Liver (tissue), 9 donors: ENCODE results near the gene IFNA5. TPM values are rescaled to one million over a fixed set of nuclear protein-coding genes. Genes with fewer than 3 reads are reported as not detected.

Experiments
- DNase-seq: peaks from one replicate; pipeline ENCODE4 v3.0.0-alpha.2; 2017; ENCODE audit warnings: low spot score
- H3K27ac ChIP-seq, 2 donors: one replicate each; pipeline ENCODE4 v1.7.0; 2013; ENCODE audit warnings: inconsistent platforms in 2 of 2, low read length in 2 of 2, control low read depth in 1 of 2, low read depth in 1 of 2, mild to moderate bottlenecking in 1 of 2
- H3K27me3 ChIP-seq, 4 donors: one replicate each; pipeline versions ENCODE4 v1.6.1 to v1.7.0; 2013; ENCODE audit warnings: low read length in 3 of 4, inconsistent platforms in 1 of 4, mild to moderate bottlenecking in 1 of 4, moderate library complexity in 1 of 4; ENCODE audit not compliant: control insufficient read depth in 4 of 4, insufficient read depth in 4 of 4
- H3K36me3 ChIP-seq, 4 donors: one replicate each; pipeline versions ENCODE4 v1.6.1 to v1.7.0; 2013; ENCODE audit warnings: low read length in 3 of 4, mild to moderate bottlenecking in 3 of 4, low read depth in 1 of 4, moderate library complexity in 1 of 4; ENCODE audit not compliant: control insufficient read depth in 4 of 4, insufficient read depth in 3 of 4
- H3K4me1 ChIP-seq, 4 donors: one replicate each; pipeline versions ENCODE4 v1.6.1 to v1.7.0; 2013; ENCODE audit warnings: low read length in 3 of 4, mild to moderate bottlenecking in 3 of 4, moderate library complexity in 1 of 4; ENCODE audit not compliant: control insufficient read depth in 4 of 4, insufficient read depth in 4 of 4
- H3K4me3 ChIP-seq, 3 donors: one replicate each; pipeline versions ENCODE4 v1.6.1 to v1.7.0; 2013; ENCODE audit warnings: low read length in 3 of 3, control low read depth in 1 of 3, low read depth in 1 of 3, mild to moderate bottlenecking in 1 of 3
- H3K9ac ChIP-seq, 2 donors: one replicate each; pipeline ENCODE4 v1.7.0; 2013; ENCODE audit warnings: low read length in 2 of 2, mild to moderate bottlenecking in 2 of 2, moderate library complexity in 2 of 2, control low read depth in 1 of 2, low read depth in 1 of 2
- H3K9me3 ChIP-seq, 4 donors: one replicate each; pipeline versions ENCODE4 v1.6.1 to v1.7.0; 2013; ENCODE audit warnings: low read length in 3 of 4; ENCODE audit not compliant: control insufficient read depth in 4 of 4
- EGR1 ChIP-seq, 2 donors: IDR thresholded peaks; 2 replicates each; pipeline ENCODE4 v1.6.1; 2016 to 2018; ENCODE audit warnings: antibody characterized with exemption in 2 of 2, low read depth in 2 of 2
- FOXA1 ChIP-seq: IDR thresholded peaks from 2 replicates; pipeline ENCODE4 v1.6.1; 2016; ENCODE audit warnings: antibody characterized with exemption
- FOXA2 ChIP-seq: IDR thresholded peaks from 2 replicates; pipeline ENCODE4 v1.6.1; 2016; ENCODE audit warnings: antibody characterized with exemption
- GABPA ChIP-seq, 2 donors: IDR thresholded peaks in 1 of 2; conservative IDR thresholded peaks in 1 of 2; 2 replicates each; pipeline ENCODE4 v1.6.1; 2016; ENCODE audit warnings: antibody characterized with exemption in 2 of 2, mild to moderate bottlenecking in 1 of 2, moderate library complexity in 1 of 2
- HNF4A ChIP-seq, 2 donors: conservative IDR thresholded peaks; 2 replicates each; pipeline ENCODE4 v1.6.1; 2016; ENCODE audit warnings: antibody characterized with exemption in 2 of 2, mild to moderate bottlenecking in 2 of 2
- HNF4G ChIP-seq: IDR thresholded peaks from 2 replicates; pipeline ENCODE4 v1.6.1; 2016; ENCODE audit warnings: antibody characterized with exemption
- JUND ChIP-seq, 2 donors: IDR thresholded peaks; 2 replicates each; pipeline ENCODE4 v1.6.1; 2016; ENCODE audit warnings: antibody characterized with exemption in 2 of 2
- NR2F2 ChIP-seq: IDR thresholded peaks from 2 replicates; pipeline ENCODE4 v1.6.1; 2016; ENCODE audit warnings: antibody characterized with exemption
- RAD21 ChIP-seq, 2 donors: IDR thresholded peaks; 2 replicates each; pipeline ENCODE4 v1.6.1; 2016; ENCODE audit warnings: antibody characterized with exemption in 2 of 2, mild to moderate bottlenecking in 2 of 2
- REST ChIP-seq: IDR thresholded peaks from 2 replicates; pipeline ENCODE4 v1.6.1; 2016; ENCODE audit warnings: antibody characterized with exemption, mild to moderate bottlenecking
- RXRA ChIP-seq, 2 donors: IDR thresholded peaks; 2 replicates each; pipeline ENCODE4 v1.6.1; 2017 to 2018; ENCODE audit warnings: antibody characterized with exemption in 2 of 2, mild to moderate bottlenecking in 1 of 2
- SP1 ChIP-seq: IDR thresholded peaks from 2 replicates; pipeline ENCODE4 v1.6.1; 2018; ENCODE audit warnings: antibody characterized with exemption, mild to moderate bottlenecking
- YY1 ChIP-seq: IDR thresholded peaks from 2 replicates; pipeline ENCODE4 v1.6.1; 2016; ENCODE audit warnings: antibody characterized with exemption, mild to moderate bottlenecking
- ZBTB33 ChIP-seq: IDR thresholded peaks from 2 replicates; pipeline ENCODE4 v1.6.1; 2016; ENCODE audit warnings: antibody characterized with exemption
- WGBS: extraction: QIAGEN DNeasy Blood & Tissue Kit; methylation state at CpG from one replicate; pipeline ENCODE4 v1.1.7; 2013; 5-methylcytosine and 5-hydroxymethylcytosine counted together
- polyA plus RNA-seq, 2 donors: library from polyadenylated mRNA; stranded (reverse) in 1 of 2; unstranded in 1 of 2; fragments of 200-250 nt in 1 of 2; fragments of >200 nt in 1 of 2; fragmentation: Nextera tagmentation in 1 of 2; extraction: Ambion mirVana in 1 of 2; gene quantifications; one replicate each; pipeline versions ENCODE4 v1.2.1 to v1.2.3, GENCODE V29; 2013 to 2015
- total RNA-seq, 2 donors: library from RNA; depleted of rRNA; stranded (reverse); fragments of >200 nt; gene quantifications; one replicate each; pipeline ENCODE4 v1.2.3, GENCODE V29; 2014
- TF ChIP-seq, protein P1 (sequence below): fragments of 150-350 bp; IDR thresholded peaks from 2 replicates; pipeline ENCODE4 v1.5.1; 2017; ENCODE audit warnings: improper control_type of control experiment, low read depth, low read length; ENCODE audit not compliant: missing input control
- donor health status: healthy.
- donor health status: healthy.
- donor health status: healthy.
- donor health status: healthy.
- donor health status: healthy.

Gene IFNA5
- total and polyA plus RNA-seq, 4 donors: 0.25 TPM; not detected in 3

DNA sequence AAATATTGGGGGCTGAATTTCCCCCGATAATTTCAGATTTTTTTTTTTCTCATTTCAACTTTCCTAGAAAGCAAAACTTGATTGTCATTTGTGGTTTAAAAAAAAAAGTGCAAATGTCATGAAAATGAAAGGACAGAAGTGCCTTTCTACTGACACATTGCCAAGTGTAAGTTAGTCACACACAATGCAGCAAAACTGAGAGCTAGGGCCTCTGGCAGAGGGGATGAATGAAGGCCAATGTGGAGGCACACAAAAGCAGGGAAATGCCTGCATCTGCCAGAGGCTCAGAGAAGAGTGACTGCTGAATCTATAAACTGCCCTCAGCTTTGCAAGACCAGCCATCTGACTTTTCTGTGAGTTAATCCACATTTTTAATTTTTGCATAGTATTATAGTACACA, 6.8 kb upstream of the IFNA5 start:
- no peak for DNase-seq
- no peaks in the 10 kb centered on the region for H3K27me3 ChIP-seq
- no peaks in the 10 kb centered on the region for H3K9me3 ChIP-seq
- TF ChIP-seq RAD21 (IDR thresholded peaks at IDR 0.05) (no peak), HNF4G (no peak), JUND (IDR thresholded peaks at IDR 0.05) (no peak), REST (no peak), HNF4A (conservative IDR thresholded peaks at IDR 0.05) (no peak), FOXA1 (no peak), ZBTB33 (no peak), YY1 (no peak)
- H3K4me1 ChIP-seq: peaks cover 5 to 17% (median 14%) of the 10 kb centered on the region in 4 donors
- H3K36me3 ChIP-seq: no peaks in the 10 kb centered on the region
- H3K27ac ChIP-seq: no peak overlapping the region
- WGBS: 80% methylated on average over 1 of the region's 1 CpG
- no peak overlapping the region for H3K9ac ChIP-seq
- H3K4me3 ChIP-seq: no peak overlapping the region

DNA sequence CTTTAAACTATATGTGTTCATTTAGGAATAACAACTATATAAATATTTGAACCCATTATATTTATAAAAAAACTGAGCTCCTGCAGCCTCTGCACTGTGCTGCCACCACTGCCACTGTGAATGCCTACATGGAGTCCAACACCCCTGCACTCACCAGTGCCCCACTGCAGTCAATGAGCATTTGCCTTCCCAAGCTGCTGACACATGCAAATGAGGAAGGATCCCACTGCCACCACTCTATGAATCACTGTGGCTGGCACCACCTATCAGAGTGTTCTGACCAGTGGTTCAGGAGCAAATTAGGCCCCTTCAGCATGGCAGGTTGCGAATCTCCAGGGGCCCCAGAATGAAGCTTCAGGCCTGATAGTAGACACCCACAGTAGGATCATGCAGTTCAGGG, 9.1 kb downstream of the IFNA5 start:
- Histone ChIP-seq H3K27ac (no peak overlapping the region), H3K27me3 (peaks cover 0 to 9% (median 1%) of the 10 kb centered on the region in 4 donors), H3K4me3 (no peak overlapping the region), H3K9me3 (no peaks in the 10 kb centered on the region), H3K9ac (no peak overlapping the region), H3K36me3 (no peaks in the 10 kb centered on the region), H3K4me1 (no peaks in the 10 kb centered on the region)
- TF ChIP-seq REST (no peak), HNF4G (no peak), RAD21 (IDR thresholded peaks at IDR 0.05) (no peak), SP1 (no peak), NR2F2 (no peak), FOXA1 (no peak), GABPA (IDR thresholded peaks at IDR 0.05 in 1 of 2, conservative IDR thresholded peaks at IDR 0.05 in 1 of 2) (no peak), HNF4A (conservative IDR thresholded peaks at IDR 0.05) (no peak), RXRA (IDR thresholded peaks at IDR 0.05) (no peak), FOXA2 (no peak), YY1 (no peak), EGR1 (IDR thresholded peaks at IDR 0.05; ENCODE audit: low read depth in 2 of 2) (no peak)
- TF ChIP-seq, protein P1, sequence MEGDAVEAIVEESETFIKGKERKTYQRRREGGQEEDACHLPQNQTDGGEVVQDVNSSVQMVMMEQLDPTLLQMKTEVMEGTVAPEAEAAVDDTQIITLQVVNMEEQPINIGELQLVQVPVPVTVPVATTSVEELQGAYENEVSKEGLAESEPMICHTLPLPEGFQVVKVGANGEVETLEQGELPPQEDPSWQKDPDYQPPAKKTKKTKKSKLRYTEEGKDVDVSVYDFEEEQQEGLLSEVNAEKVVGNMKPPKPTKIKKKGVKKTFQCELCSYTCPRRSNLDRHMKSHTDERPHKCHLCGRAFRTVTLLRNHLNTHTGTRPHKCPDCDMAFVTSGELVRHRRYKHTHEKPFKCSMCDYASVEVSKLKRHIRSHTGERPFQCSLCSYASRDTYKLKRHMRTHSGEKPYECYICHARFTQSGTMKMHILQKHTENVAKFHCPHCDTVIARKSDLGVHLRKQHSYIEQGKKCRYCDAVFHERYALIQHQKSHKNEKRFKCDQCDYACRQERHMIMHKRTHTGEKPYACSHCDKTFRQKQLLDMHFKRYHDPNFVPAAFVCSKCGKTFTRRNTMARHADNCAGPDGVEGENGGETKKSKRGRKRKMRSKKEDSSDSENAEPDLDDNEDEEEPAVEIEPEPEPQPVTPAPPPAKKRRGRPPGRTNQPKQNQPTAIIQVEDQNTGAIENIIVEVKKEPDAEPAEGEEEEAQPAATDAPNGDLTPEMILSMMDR: no peak
- no peak for DNase-seq
- 88% methylated on average over 1 of the region's 1 CpG for WGBS
